ENCODE measurements around the gene PIMREG.
A peak's percentile ranks its signal among the peaks of the same experiment; 100 is the strongest.

PIMREG gene

GRCh38 chr17:6470146-6470718, 26.0 kb downstream of the PIMREG start:
- Histone ChIP-seq H3K36me3 (ENCODE audit: control insufficient read depth, insufficient read depth, low read length) (no peaks in the 10 kb centered on the region), H3K9me3 (ENCODE audit: control insufficient read depth, low read length) (no peaks in the 10 kb centered on the region), H3K4me3 (ENCODE audit: insufficient read depth, low read depth, low read length, poor library complexity, severe bottlenecking) (no peak overlapping the region), H3K27ac (ENCODE audit: insufficient read depth, low read length, poor library complexity, severe bottlenecking) (no peak overlapping the region), H3K4me1 (ENCODE audit: control insufficient read depth, insufficient read depth, low read length, poor library complexity, severe bottlenecking) (no peaks in the 10 kb centered on the region), H3K27me3 (replicated peaks; ENCODE audit: control insufficient read depth, insufficient read depth, low read length, poor library complexity, severe bottlenecking) (no peaks in the 10 kb centered on the region)
- DNase-seq, result no peak

- no peak for DNase-seq
- Histone ChIP-seq H3K9me3 (ENCODE audit: control insufficient read depth, low read length) (no peaks in the 10 kb centered on the region), H3K36me3 (ENCODE audit: control insufficient read depth, insufficient read depth, low read length) (no peaks in the 10 kb centered on the region), H3K4me1 (ENCODE audit: control insufficient read depth, insufficient read depth, low read length, poor library complexity, severe bottlenecking) (no peaks in the 10 kb centered on the region), H3K4me3 (ENCODE audit: insufficient read depth, low read depth, low read length, poor library complexity, severe bottlenecking) (no peak overlapping the region), H3K27ac (ENCODE audit: insufficient read depth, low read length, poor library complexity, severe bottlenecking) (no peak overlapping the region), H3K27me3 (replicated peaks; ENCODE audit: control insufficient read depth, insufficient read depth, low read length, poor library complexity, severe bottlenecking) (no peaks in the 10 kb centered on the region)
Observed at GRCh38 chr17:6470751-6471521, 26.7 kb downstream of the PIMREG start.

- no peak for DNase-seq
- no peak overlapping the region for H3K4me3 ChIP-seq (ENCODE audit: insufficient read depth, low read depth, low read length, poor library complexity, severe bottlenecking)
- H3K4me1 ChIP-seq (ENCODE audit: control insufficient read depth, insufficient read depth, low read length, poor library complexity, severe bottlenecking), result no peaks in the 10 kb centered on the region
- H3K27ac ChIP-seq (ENCODE audit: insufficient read depth, low read length, poor library complexity, severe bottlenecking), result no peak overlapping the region
- no peaks in the 10 kb centered on the region for H3K36me3 ChIP-seq (ENCODE audit: control insufficient read depth, insufficient read depth, low read length)
- H3K9me3 ChIP-seq (ENCODE audit: control insufficient read depth, low read length), result no peaks in the 10 kb centered on the region
- H3K27me3 ChIP-seq (replicated peaks; ENCODE audit: control insufficient read depth, insufficient read depth, low read length, poor library complexity, severe bottlenecking), result no peaks in the 10 kb centered on the region
Observed at GRCh38 chr17:6471531-6472465, 27.5 kb downstream of the PIMREG start.

- Histone ChIP-seq H3K9me3 (ENCODE audit: control insufficient read depth, low read length) (no peaks in the 10 kb centered on the region), H3K27ac (ENCODE audit: insufficient read depth, low read length, poor library complexity, severe bottlenecking) (no peak overlapping the region), H3K27me3 (replicated peaks; ENCODE audit: control insufficient read depth, insufficient read depth, low read length, poor library complexity, severe bottlenecking) (no peaks in the 10 kb centered on the region), H3K36me3 (ENCODE audit: control insufficient read depth, insufficient read depth, low read length) (no peaks in the 10 kb centered on the region), H3K4me1 (ENCODE audit: control insufficient read depth, insufficient read depth, low read length, poor library complexity, severe bottlenecking) (no peaks in the 10 kb centered on the region), H3K4me3 (ENCODE audit: insufficient read depth, low read depth, low read length, poor library complexity, severe bottlenecking) (no peak overlapping the region)
- no peak for DNase-seq
Observed at GRCh38 chr17:6472517-6472916, 28.3 kb downstream of the PIMREG start.

GRCh38 chr17:6473128-6473767, 29.0 kb downstream of the PIMREG start:
- H3K27ac ChIP-seq (ENCODE audit: insufficient read depth, low read length, poor library complexity, severe bottlenecking), result no peak overlapping the region
- H3K36me3 ChIP-seq (ENCODE audit: control insufficient read depth, insufficient read depth, low read length), result no peaks in the 10 kb centered on the region
- no peak overlapping the region for H3K4me3 ChIP-seq (ENCODE audit: insufficient read depth, low read depth, low read length, poor library complexity, severe bottlenecking)
- no peaks in the 10 kb centered on the region for H3K9me3 ChIP-seq (ENCODE audit: control insufficient read depth, low read length)
- DNase-seq, result peak; percentile 16 to 47 (median 32)
- no peaks in the 10 kb centered on the region for H3K27me3 ChIP-seq (replicated peaks; ENCODE audit: control insufficient read depth, insufficient read depth, low read length, poor library complexity, severe bottlenecking)
- H3K4me1 ChIP-seq (ENCODE audit: control insufficient read depth, insufficient read depth, low read length, poor library complexity, severe bottlenecking), result no peaks in the 10 kb centered on the region

- DNase-seq, result no peak
- no peak overlapping the region for H3K4me3 ChIP-seq (ENCODE audit: insufficient read depth, low read depth, low read length, poor library complexity, severe bottlenecking)
- no peaks in the 10 kb centered on the region for H3K27me3 ChIP-seq (replicated peaks; ENCODE audit: control insufficient read depth, insufficient read depth, low read length, poor library complexity, severe bottlenecking)
- no peaks in the 10 kb centered on the region for H3K36me3 ChIP-seq (ENCODE audit: control insufficient read depth, insufficient read depth, low read length)
- H3K9me3 ChIP-seq (ENCODE audit: control insufficient read depth, low read length), result no peaks in the 10 kb centered on the region
- no peak overlapping the region for H3K27ac ChIP-seq (ENCODE audit: insufficient read depth, low read length, poor library complexity, severe bottlenecking)
- H3K4me1 ChIP-seq (ENCODE audit: control insufficient read depth, insufficient read depth, low read length, poor library complexity, severe bottlenecking), result no peaks in the 10 kb centered on the region
Observed at GRCh38 chr17:6474376-6474775, 30.1 kb downstream of the PIMREG start.

- no peaks in the 10 kb centered on the region for H3K36me3 ChIP-seq (ENCODE audit: control insufficient read depth, insufficient read depth, low read length)
- H3K4me3 ChIP-seq (ENCODE audit: insufficient read depth, low read depth, low read length, poor library complexity, severe bottlenecking), result no peak overlapping the region
- H3K9me3 ChIP-seq (ENCODE audit: control insufficient read depth, low read length), result no peaks in the 10 kb centered on the region
- no peak overlapping the region for H3K27ac ChIP-seq (ENCODE audit: insufficient read depth, low read length, poor library complexity, severe bottlenecking)
- H3K27me3 ChIP-seq (replicated peaks; ENCODE audit: control insufficient read depth, insufficient read depth, low read length, poor library complexity, severe bottlenecking), result no peaks in the 10 kb centered on the region
- no peak for DNase-seq
- no peaks in the 10 kb centered on the region for H3K4me1 ChIP-seq (ENCODE audit: control insufficient read depth, insufficient read depth, low read length, poor library complexity, severe bottlenecking)
Observed at GRCh38 chr17:6474906-6475305, 30.7 kb downstream of the PIMREG start.

- DNase-seq, result no peak
- no peaks in the 10 kb centered on the region for H3K27me3 ChIP-seq (replicated peaks; ENCODE audit: control insufficient read depth, insufficient read depth, low read length, poor library complexity, severe bottlenecking)
- no peaks in the 10 kb centered on the region for H3K36me3 ChIP-seq (ENCODE audit: control insufficient read depth, insufficient read depth, low read length)
- no peaks in the 10 kb centered on the region for H3K4me1 ChIP-seq (ENCODE audit: control insufficient read depth, insufficient read depth, low read length, poor library complexity, severe bottlenecking)
- no peaks in the 10 kb centered on the region for H3K9me3 ChIP-seq (ENCODE audit: control insufficient read depth, low read length)
- no peak overlapping the region for H3K4me3 ChIP-seq (ENCODE audit: insufficient read depth, low read depth, low read length, poor library complexity, severe bottlenecking)
- no peak overlapping the region for H3K27ac ChIP-seq (ENCODE audit: insufficient read depth, low read length, poor library complexity, severe bottlenecking)
Observed at GRCh38 chr17:6475411-6475810, 31.2 kb downstream of the PIMREG start.

GRCh38 chr17:6476076-6476809, 32.0 kb downstream of the PIMREG start:
- H3K36me3 ChIP-seq (ENCODE audit: control insufficient read depth, insufficient read depth, low read length), result no peaks in the 10 kb centered on the region
- no peak overlapping the region for H3K27ac ChIP-seq (ENCODE audit: insufficient read depth, low read length, poor library complexity, severe bottlenecking)
- DNase-seq, result no peak
- no peaks in the 10 kb centered on the region for H3K27me3 ChIP-seq (replicated peaks; ENCODE audit: control insufficient read depth, insufficient read depth, low read length, poor library complexity, severe bottlenecking)
- H3K9me3 ChIP-seq (ENCODE audit: control insufficient read depth, low read length), result no peaks in the 10 kb centered on the region
- no peaks in the 10 kb centered on the region for H3K4me1 ChIP-seq (ENCODE audit: control insufficient read depth, insufficient read depth, low read length, poor library complexity, severe bottlenecking)
- H3K4me3 ChIP-seq (ENCODE audit: insufficient read depth, low read depth, low read length, poor library complexity, severe bottlenecking), result no peak overlapping the region

Data from effector memory CD4-positive, alpha-beta T cell (primary cell).